Hepatocyte (in vitro differentiated cells): Measurements from ENCODE around the gene LYPD4.

Source experiments
- EZH2 ChIP-seq: fragments of 200-600 bp; sonication (generic); IDR thresholded peaks from 2 replicates; pipeline ENCODE4 v1.6.1; 2016; ENCODE audit warnings: antibody characterized with exemption, mild to moderate bottlenecking, borderline replicate concordance
- EZH2phosphoT487 ChIP-seq: fragments of 200-600 bp; sonication (generic); IDR thresholded peaks from one replicate; pipeline ENCODE4 v1.6.1; 2018; ENCODE audit warnings: antibody characterized with exemption, mild to moderate bottlenecking, low read depth, moderate library complexity; ENCODE audit not compliant: unreplicated experiment, severe bottlenecking
- TF ChIP-seq, protein P1 (sequence below): fragments of 200-600 bp; sonication (generic); IDR thresholded peaks from 2 replicates; pipeline ENCODE4 v1.5.1; 2016; ENCODE audit warnings: antibody characterized with exemption, mild to moderate bottlenecking; ENCODE audit not compliant: poor library complexity

DNA sequence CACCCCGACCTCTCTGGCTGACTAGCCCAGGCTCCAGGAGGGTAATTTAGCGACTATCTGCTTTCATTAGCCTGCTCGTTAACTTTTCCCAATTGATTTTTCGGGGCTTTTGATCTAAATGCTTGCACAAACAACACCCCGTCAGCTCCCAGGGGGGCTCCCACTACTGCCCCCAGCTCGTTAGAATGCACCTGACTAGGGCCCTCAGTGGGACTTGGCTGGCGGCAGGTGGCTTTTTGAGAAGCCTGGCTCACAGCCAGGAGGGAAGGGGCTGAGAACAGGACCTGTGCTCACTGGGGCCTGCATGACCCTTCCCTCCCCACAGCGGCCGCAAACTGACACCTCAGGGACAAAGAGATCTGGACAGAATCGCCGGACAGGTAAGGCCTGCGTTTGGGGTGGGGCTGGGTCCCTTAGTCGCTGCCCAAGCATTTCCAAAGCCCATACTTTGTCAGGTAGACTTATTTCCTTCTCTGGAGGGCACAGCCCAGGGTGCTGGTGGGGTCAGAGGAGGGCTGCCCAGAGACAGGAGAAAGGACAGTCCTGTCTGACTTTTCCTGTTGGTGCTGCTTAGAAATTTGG, 25.0 kb upstream of the LYPD4 start:
- TF ChIP-seq EZH2 (no peak), EZH2phosphoT487 (no peak)
- TF ChIP-seq, protein P1, sequence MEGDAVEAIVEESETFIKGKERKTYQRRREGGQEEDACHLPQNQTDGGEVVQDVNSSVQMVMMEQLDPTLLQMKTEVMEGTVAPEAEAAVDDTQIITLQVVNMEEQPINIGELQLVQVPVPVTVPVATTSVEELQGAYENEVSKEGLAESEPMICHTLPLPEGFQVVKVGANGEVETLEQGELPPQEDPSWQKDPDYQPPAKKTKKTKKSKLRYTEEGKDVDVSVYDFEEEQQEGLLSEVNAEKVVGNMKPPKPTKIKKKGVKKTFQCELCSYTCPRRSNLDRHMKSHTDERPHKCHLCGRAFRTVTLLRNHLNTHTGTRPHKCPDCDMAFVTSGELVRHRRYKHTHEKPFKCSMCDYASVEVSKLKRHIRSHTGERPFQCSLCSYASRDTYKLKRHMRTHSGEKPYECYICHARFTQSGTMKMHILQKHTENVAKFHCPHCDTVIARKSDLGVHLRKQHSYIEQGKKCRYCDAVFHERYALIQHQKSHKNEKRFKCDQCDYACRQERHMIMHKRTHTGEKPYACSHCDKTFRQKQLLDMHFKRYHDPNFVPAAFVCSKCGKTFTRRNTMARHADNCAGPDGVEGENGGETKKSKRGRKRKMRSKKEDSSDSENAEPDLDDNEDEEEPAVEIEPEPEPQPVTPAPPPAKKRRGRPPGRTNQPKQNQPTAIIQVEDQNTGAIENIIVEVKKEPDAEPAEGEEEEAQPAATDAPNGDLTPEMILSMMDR: no peak
